TTC549 (cell line): Measurements from ENCODE around the gene RCOR1.
"Not testable (repeated sequence)": the region's sequence is repeated elsewhere in the genome, so short reads cannot be mapped to it uniquely, and the experiment has no call there.

Experiments
- FAIRE-seq: peaks from 2 replicates; lab custom pipeline; 2012; peaks lifted over from hg19 to GRCh38; lab: Jason Lieb, UNC

The RCOR1 gene

DNA sequence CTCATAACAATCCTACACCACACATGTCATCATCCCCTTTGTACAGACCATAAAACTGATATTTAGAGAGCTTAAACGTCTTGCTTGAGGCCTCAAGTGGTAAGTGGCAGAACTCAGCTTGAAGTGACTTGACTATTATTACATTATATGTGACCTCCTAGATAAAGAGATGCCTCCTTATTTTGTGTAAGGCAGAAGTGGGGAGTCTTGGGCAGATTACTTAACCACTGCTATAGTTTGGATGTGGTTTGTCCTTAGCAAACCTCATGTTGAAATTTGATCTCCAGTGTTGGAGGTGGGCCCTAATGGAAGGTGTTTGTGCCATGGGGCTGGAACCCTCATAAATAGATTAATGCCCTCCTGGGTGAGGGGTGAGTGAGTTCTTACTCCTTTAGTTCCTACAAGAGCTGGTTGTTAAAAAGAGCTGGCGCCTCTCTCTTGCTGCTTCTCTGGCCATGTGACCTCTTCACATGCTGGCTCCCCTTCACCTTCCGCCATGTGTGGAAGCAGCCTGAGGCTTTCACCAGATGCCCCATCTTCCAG is 37.4 kb downstream of the RCOR1 start:
- no peak for FAIRE-seq

DNA sequence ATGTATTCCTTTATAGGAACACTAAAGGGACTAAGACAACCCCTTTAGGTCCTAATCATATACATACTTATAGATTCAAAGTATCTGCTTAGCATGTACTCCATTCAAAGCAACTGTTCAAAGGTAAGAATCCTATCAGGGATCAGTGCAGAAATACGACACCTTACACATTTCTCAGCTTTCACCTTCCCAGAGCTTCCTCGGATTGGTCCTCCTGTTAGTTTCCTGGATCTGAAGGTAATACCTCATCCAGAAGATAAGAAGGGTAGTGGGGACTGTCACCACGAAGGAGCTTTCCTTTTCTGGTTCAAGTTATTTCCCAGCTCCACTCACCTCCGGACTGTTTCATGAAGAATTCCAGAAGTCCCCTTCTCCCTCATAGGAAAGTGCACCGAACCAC is 38.0 kb downstream of the RCOR1 start:
- FAIRE-seq: no peak

DNA sequence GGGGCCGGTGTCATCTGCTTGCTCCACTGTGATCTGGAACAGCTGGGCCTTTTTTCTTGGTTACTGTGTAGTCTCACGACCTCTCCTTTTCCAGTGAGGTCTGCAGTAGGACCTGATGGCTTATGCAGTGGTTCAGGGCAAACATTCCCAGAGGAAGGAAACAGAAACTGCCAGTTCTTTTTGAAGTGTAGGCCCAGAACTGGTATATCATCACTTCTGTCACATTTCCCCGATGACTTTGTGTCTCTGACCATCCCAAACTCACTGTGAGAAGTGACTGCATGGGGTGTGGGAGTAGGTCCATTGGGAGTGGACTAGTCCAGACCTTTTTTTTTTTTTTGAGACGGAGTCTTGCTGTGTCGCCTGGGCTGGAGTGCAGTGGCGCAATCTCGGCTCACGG is 38.4 kb downstream of the RCOR1 start:
- no peak for FAIRE-seq

DNA sequence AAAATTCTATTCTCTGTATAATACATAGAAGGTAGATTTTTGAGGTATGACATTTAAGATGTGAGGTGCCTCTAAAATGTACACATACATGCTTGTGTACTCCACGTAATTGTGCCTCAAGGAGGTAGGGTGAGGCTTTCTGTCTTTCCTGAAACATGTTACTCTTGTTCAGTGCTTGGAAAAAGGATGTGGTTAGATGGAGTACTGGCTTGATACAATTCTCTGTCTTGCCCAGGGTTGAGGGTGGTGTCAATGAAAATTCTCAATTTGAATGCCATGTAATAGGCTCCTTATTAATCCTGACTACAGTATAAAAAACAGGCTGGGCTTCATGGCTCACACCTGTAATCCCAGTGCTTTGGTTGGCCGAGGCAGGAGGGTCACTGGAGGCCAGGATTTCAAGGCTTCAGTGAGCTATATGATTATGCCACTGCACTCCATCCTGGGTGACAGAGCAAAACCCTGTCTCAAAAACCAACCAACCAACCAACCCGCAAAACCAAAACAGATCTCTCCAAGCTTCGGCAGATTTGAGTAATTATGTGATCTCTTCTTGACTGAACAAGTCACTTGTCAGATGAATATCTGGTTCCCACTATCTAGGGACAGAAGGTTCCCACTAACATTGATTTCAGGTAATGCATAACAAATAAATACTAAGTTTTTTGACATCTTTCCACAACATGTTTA is 41.6 kb downstream of the RCOR1 start:
- FAIRE-seq: no peak

DNA sequence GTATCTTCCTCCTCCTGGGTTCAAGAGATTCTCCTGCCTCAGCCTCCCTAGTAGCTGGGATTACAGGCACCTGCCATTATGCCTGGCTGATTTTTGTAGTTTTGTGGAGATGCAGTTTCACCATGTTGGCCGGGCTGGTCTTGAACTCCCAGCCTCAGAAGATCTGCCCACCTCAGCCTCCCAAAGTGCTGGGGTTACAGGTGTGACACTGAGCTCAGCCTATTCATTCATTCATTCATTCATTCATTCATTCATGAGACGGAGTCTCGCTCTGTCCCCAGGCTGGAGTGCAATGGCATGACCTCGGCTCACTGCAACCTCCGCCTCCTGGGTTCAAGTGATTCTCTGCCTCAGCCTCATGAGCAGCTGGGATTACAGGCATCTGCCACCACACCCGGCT is 47.2 kb downstream of the RCOR1 start:
- FAIRE-seq: not testable (repeated sequence)

DNA sequence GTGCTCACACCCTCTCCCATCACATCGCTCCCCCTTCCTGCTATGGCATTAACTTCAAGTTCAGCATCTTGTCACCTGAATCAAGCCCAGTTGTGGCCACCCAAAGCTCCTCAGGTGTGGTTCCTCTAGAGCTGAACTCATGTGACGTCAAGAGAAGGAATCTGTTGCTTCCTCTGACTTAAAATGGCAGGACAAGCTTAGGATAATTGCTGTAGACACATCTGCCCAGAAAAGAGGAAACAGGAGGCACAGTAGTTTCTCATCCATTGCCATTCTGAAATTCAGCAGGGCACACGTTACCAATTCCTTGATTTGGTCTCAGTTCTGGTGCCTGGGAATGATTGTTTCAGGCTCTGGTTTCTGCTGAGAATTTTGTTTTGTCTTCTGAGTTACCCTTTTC is 52.1 kb downstream of the RCOR1 start:
- FAIRE-seq: no peak

DNA sequence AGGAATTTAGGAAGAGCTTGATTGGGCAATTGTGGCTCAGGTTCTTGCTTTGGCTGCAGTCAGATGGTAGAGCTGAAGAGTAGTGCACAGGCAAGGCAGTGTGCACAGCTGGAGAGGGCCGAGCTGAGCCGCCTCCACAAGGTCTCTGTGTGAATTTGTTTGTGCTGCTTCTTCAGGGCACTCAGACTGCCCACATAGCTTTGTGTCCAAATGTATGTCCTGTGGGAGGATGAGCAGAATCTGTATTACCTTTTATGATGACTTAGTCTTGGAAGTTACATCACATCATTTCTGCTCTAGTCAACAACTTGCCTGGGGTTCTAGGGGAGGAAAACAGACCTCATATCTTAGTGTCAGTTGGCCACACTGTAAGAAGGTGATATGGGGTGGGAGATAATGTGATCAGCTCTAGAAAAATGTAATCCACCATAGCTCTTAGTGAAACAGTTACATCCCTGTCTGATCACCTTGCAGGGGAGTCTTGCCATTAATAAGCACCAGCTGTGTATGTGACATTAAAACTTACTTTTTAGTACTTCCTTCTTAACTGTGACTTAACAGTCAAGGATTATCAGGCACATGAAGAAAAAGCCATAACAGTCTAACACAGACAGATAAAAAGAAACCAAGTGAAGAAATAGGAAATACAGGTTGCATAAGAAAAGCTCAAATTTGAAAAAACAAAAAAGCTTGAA is 53.4 kb downstream of the RCOR1 start:
- no peak for FAIRE-seq

DNA sequence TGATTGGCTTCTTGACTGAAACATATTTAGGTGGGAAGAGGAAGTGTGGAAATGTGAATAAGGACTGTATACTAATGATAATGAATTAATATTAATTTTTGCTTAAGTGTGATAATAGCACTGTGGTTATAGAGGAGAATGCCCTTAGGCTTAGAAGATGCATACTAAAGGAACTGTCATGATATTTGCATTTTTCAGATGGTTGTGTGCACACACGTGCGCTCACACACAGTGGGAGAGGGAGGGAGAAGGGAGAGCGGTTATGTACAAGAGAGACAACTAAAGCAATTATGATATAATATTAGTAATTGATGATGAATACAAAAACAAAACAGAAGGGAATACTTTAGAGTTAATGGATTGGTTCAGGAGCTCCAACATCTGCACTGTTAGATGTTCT is 54.2 kb downstream of the RCOR1 start:
- no peak for FAIRE-seq

DNA sequence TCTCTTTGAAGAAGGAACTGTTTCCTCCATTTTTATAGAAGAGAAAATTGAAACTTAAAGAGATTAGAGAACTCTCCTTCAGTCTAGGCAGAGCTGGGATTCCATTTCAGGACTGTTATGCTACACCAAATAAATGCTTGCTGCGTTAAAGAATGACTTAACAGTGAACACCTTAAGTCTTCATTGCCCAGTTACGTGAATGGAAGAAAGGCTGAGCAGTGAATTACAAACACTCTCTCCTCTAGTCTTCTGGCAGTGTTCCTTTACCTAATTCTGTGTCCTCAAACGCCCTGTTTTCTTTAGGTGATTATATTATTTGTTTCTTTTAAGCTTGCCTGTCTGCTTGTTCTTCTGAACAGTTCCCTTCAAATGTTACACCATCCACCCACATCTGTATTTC is 59.7 kb downstream of the RCOR1 start:
- FAIRE-seq: no peak

DNA sequence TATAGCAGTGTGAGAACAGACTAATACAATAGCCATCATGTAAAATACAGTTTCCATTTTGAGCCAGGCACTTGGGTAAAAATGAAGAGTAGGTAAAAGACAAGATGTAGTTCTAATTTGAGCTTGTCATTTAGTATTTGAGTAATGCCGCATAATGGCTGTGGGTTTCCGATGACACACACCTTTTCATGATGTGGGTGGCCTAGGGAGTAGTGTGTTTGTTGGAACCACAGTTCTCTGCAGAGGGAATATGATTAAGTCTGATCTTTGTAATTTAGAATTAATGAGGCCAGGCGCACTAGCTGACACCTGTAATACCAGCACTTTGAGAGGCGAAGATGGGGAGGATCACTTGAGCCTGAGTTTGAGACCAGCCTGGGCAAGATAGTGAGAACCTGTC is 61.8 kb downstream of the RCOR1 start:
- no peak for FAIRE-seq

DNA sequence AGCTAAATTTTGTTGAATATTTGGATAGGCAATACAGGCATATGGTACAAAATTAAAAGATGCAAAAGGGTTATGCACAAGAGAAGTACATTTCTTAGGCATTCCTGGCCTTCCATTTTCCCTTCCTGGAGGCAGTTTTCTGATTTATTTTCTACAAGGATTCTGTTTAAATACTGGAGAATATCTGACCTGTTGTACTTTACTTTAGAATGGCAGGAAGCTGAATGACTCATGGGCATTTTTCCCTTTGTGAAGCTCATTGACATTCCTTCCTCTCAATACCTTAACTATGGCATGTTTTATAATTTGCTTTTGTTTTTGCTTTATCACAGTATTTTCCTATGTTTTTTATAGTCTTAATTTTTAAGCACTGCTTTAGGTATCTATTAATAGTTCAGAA is 62.7 kb downstream of the RCOR1 start:
- no peak for FAIRE-seq

DNA sequence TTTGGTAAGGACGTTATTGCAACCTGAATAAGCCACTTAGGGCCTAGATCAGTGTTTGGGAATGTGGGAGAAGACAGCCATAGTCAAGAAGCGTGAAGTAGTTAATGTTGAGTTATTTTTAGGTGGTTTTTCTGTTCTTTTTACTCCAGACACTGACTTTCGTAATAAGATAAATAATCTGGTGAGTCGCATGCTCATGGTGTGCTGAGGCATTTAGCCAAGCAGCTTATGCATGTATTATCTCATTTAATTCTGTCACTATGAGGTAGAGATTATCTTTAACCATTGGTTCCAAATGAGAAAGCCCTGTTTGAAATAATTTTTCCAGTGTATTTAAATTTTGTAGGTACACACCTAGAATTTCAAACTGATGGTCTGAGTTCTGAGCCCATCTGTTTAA is 67.3 kb downstream of the RCOR1 start:
- no peak for FAIRE-seq

DNA sequence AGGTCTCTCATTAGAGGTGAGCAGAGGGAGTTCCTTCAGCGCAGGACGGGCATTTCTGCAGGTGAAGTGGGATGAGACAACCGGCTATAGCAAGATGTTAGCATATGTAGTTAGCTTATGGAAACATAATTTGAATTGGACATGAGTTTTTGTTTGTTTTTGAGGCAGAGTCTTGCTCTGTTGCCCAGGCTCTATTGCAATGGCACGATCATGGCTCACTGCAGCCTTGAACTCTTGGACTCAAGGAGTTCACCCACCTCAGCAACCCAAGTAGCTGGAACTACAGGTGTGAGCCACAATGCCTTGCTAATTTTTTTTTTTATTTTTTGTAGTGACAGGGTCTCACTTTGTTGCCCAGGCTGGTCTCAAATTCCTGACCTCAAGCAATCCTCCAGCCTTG is 69.2 kb downstream of the RCOR1 start:
- no peak for FAIRE-seq

DNA sequence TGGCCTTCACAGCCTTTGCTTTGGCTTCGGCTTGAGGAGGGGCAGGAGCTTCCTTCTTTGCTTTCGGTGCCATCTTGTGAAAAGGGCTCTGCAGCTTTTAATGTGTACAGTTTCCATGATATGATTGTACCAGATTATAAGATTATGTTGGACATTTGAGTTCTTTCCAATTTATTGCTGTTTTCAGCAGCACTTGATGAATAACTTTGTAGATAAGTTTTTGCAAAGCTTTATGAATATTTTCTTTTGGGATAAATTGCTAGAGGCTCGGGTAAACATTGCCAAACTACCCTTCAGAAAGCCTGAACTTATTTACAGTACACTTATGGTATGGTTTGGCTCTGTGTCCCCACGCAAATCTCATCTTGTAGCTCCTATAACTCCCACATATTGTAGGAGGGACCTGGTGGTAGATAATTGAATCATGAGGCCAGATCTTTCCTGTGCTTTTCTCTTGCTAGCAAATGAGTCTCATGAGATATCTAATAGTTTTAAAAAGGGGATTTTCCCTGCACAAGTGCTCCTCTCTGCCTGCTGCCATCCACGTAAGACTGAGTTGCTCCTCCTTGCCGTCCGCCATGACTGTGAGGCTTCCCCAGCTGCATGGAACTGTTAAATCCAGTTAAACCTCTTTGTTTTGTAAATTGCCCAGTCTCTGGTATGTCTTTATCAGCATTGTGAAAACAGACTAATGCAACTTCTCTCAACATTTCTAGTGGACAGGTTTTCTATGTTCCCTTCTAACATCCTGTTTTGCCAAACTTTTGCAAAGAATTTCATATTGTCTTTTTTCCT is 70.4 kb downstream of the RCOR1 start:
- no peak for FAIRE-seq

DNA sequence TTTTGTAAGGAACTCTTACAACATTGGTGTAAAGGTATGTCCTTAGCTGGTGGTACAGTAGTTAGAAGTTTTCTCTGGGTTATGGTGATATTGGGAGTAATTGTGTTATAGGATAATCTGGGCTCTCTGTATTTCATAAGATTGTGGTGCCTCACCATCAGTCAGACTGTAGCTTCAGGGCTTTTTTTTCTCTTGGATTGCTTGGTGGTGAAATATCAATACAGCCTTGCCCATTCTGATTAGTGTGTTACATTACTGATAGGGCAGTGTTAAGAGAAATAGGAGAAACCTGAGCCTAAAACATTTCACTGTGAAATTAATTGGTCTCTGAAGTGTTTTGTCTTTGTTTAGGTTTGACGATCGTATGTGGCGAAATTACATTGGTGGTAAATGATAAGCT is 71.0 kb downstream of the RCOR1 start:
- FAIRE-seq: no peak

DNA sequence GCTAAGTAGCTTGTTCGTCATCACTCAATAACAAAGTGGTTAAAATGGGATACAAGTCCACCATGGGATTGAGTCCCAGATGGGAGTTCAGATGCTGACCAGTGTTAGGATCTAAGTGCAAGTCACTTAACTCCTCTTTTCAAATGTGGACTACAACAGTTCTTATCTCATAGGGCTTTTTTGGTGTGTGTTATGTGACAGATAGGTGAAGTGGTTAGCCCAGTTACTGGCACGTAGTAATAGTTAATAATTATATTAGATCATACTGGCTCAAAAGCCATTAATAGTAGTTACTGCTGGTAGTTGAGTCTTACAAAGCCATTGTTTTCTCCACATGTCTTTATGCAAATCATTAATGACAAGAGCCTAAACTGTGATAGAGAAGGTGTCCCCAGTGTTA is 73.2 kb downstream of the RCOR1 start:
- no peak for FAIRE-seq

DNA sequence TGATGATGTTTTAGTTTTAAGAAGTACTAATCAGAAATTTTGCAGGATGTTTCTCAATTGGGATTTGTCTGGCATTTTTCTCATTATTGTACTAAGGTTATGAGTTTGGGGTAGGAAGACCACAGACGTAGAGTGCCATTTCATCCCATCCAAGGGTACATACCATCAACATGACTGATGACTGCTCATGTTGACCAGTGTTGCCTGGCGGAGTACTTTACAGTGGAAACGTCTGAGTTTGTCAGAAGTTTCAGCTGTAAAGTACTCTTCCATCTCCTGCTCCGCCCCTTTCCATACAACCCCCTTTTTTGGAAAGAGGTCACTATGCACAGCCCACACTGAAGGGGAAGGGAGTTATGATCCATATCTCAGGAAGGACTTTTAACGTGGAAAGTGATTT is 74.2 kb downstream of the RCOR1 start:
- no peak for FAIRE-seq

DNA sequence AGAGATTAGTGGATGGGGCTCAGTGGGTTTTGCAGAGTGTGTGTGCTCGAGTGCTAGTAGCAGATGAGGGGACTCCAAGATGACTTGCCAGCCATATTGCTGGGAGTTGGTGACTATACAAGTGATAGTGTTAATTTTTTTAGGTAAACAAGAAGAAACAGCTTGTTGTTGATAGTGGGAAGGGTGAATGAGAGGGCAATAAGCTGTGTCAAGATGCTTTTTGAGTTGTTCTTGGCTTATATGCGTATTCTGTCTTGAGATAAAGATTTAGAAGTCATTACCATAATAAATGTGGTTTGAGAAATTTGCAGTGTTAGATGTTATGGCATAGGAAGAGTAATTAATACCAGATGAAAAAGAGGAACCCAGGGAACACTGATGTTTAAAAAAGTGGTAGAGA is 75.3 kb downstream of the RCOR1 start:
- no peak for FAIRE-seq

DNA sequence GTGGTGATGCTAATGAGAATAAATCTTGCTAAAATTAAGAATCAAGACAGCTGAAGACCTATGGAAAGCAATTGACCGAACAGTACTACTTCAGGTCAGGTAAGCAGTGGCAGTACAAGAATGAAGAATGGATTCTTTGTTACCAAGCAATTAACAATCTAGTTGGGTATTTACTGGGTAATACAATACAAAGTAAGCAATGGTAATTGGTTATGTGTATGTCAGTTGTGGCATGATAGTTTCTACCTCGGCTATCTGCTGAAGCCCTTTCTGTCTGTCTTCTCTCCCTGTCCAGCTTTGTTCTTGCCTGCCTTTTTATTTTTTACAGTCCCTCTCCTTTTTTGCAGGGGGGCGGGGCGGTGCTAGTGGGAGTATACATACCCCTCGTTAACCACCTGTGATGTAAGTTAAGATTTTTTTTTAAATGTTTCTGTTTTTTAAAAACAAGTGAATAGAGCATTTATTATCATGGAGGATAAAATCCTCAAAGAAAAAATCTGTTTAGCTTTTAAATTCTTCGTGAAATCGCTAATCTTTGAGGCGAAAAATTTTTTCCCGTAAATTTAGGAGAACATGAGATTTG is 75.9 kb downstream of the RCOR1 start:
- no peak for FAIRE-seq

DNA sequence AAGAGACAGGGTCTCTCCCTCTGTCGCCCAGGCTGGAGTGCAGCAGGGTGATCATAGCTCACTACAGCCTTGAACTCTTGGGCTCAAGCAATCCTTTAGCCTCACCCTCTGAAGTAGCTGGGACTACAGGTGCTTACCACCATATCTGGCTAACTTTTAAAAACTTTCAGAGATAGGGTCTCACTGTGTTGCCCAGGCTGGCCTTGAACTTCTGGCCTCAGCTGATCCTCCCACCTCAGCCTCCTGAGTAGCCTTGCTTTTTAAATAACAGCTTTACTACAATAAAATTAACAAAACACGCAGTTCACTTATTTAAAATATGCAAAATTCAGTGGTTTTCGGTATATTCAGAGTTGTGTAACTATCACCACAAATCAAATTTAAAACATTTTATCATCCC is 79.0 kb downstream of the RCOR1 start:
- FAIRE-seq: no peak

DNA sequence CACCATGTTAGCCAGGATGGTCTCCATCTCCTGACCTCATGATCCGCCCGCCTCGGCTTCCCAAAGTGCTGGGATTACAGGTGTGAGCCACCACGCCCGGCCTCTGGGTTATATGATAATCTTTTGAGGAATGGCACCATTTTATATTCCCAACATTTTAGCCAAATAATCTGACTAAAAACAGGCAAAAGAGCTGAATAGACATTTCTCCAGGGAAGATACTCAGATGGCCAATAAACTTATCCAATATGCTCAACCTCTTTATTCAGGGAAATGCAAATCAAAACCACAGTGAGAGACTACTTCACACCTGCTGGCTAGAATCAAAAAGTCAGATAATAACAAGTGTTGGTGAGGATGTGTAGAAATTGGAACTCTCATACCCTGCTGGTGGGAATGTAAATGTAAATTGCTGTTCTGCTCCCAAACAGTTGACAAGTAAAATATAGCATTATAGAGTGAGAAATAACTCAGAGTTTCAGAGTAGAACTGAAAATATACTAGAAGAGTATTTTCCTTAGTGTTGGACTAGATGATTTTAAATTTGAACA is 80.0 kb downstream of the RCOR1 start:
- FAIRE-seq: no peak

DNA sequence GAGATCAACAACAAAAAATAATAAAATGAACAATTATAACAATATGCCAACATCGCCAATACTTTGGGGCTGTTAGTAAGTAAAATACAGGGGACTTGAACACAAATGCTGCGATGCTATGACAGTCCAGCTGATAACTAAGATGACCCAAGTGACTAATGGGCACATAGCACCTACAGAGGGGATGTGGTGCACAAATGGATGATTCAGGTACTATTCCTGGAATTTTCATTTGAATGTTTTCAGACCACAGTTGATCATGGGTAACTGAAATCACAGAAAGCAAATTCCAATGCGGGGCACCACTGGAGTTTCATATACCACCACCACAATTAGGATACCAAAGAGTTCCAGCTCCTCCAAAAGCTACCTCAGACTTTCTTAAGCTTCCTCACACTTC is 82.9 kb downstream of the RCOR1 start:
- no peak for FAIRE-seq

DNA sequence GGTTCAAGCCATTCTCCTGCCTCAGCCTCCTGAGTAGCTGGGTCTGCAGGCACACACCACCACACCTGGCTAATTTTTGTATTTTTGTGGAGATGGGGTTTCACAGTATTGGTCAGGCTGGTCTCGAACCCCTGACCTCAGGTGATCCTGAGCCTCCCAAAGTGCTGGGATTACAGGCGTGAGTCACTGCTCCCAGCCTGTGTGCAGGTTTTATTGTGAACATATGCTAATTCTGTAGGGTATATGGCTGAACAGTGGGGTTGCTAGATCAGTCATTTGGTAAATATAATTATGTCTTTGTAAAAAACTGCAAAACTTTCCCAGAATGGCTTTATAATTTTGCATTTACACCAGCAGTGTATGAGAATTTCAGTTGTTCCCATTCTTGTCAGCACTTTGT is 85.9 kb downstream of the RCOR1 start:
- FAIRE-seq: no peak
